SKM-1 treated with dmso at 0.1 percent for 144 hours (cell line): Measurements from ENCODE around the gene COL26A1.
"Not testable (repeated sequence)": the region's sequence is repeated elsewhere in the genome, so short reads cannot be mapped to it uniquely, and the experiment has no call there.

Experiments used
- DNase-seq: peaks from one replicate; lab custom pipeline; 2025; ENCODE audit not compliant: unreplicated experiment; lab: John Stamatoyannopoulos, UW

COL26A1 gene

DNA sequence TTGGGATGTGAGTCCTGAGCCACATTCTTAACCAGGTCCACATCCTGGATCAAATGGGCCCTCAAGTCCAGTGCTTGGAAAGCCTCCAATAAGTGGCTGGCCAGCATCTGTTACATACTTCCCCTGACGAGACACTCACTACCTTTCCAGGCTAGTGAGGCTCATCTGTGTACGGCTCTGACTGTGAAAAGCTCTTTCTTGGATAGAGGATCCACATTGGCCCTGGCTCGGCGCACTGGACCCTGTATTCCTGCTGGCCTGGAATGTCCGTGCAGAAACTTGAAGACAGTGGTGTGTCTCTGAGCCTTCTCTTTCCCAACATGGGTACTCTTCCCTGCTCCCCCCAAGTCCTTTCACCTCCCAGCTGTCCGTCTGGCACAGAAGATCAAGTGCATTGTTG is 230.9 kb downstream of the COL26A1 start:
- DNase-seq, result no peak

DNA sequence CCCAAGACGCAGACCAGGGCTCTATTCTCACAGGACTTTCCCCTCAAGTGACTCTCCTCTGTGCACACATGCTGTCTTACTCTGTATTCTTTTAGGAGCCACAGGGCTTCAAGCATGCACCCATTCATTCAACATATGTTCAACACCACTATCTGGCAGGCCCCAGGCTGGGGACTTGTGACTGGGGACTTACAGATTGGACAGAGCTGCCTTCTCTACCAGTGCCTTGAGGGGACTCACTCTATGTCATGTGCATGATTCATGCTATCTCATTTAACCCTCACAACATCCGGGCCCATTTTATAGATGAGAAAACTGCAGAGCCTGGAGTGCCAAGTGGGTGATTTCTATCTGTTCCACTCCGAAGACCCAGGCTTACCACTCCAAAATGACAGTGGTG is 232.1 kb downstream of the COL26A1 start:
- DNase-seq, result no peak

DNA sequence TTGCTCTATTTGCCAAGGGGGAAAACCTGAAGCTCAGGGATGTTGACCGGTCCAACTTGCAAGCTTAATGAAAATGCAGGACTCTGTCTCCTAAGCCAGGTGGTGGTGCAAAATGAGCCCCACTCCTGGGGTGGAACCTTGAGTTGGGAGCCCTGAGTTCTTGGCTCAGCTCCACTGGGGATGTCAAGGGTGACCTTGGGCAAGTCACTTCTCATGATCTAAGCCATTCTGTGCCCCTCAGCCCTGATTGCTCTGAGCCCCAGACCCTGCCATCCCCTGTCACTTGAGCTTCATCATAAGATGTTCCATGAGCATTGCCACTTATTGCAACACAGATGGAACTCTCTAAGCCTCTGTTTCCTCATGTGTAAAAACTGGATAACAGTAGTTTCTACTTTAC is 232.6 kb downstream of the COL26A1 start:
- DNase-seq, result no peak

DNA sequence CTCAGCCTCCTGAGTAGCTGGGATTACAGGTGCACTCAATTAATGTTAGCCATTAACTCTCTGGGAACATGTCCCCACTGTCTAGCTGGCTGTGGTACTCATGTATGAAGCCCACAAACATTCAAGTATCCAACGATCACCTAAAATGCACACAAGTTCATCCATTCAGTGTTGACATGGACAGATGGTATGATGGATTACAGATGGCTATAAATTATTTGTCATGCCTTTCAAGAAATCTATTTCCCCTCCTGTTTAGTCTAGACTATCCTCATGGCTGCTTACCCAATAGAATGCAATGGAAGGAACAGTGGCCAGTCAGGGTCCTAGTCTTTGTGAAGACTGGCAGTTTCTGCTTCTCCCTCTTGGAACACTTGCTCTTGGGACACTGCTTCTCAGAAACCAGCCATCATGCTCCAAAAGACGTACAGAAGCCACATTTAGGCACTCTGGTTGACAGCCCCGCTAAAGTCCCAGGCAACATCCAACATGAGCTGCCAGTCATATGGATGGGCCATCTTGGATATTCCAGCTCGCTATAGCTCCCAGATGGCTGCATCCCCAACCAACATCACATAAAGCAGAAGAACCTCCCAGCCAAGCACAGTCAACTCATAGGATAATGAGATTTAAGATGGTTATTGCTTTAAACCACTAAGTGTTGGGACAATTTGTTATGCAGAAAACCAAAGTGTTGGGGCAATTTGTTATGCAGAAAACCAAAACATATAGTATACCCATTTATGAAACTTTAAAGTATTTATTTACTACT is 233.3 kb downstream of the COL26A1 start:
- DNase-seq, result no peak

DNA sequence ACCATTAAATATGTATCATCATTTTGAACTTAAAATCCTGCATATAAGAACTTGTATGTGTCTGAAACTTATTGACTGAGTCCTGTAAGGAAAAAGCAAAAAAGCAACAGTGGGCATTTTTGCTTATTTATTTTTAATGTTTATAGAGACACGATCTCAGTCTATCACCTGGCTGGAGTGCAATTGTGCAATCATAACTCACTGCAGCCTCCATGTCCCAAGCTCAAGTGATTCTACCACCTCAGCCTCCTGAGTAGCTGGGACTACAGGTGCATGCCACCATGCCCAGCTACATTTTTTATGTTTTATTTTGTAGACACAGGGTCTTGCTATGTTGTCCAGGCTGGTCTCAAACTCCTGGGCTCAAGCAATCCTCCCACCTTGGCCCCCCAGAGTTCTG is 234.2 kb downstream of the COL26A1 start:
- DNase-seq, result no peak

DNA sequence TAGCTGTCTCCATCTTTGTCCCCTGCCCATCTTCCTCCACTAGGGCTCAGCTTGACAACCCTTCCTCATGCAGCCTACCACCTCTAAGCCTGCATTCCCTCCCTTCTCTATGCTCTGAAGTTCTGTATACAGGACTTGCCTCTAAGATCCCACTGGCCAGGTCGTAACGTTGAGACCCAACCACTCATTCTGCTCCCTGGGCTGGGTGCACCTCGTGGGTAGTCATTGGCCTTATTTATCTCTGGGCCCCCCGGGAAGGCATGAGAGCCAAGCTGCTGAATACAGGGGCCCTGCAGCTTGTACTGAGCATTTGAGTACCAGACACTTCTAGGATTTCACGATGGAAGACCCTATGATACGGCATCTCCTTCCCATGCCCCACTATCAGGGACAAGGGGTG is 235.3 kb downstream of the COL26A1 start:
- no peak for DNase-seq

DNA sequence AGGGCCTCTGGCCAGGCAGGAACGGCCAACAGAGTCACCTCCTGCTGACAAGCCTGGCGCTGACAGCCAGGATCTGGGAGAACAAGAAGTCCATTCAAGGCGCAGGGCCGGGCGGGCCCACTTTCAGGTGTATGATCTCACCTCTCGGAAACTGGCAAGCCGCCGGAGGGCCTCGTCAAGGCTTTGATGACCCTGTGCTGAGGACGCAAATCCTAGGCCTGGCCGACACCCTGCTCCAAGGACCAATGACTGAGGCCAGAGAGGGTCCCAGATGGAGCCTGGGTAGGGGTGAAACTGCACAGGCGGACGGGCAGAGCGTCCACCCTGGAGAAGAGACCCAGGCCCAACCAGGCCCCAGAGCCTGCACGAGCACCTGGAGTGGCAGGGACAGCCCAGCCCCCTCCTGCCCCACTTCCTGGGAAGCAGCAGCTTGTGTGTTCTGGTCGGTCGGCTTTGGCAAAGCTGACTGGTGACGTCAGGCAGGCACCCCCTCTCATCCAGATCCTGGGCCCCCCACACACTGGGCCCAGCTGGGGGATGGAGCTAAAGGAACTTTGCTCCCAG is 235.8 kb downstream of the COL26A1 start:
- DNase-seq, result no peak

DNA sequence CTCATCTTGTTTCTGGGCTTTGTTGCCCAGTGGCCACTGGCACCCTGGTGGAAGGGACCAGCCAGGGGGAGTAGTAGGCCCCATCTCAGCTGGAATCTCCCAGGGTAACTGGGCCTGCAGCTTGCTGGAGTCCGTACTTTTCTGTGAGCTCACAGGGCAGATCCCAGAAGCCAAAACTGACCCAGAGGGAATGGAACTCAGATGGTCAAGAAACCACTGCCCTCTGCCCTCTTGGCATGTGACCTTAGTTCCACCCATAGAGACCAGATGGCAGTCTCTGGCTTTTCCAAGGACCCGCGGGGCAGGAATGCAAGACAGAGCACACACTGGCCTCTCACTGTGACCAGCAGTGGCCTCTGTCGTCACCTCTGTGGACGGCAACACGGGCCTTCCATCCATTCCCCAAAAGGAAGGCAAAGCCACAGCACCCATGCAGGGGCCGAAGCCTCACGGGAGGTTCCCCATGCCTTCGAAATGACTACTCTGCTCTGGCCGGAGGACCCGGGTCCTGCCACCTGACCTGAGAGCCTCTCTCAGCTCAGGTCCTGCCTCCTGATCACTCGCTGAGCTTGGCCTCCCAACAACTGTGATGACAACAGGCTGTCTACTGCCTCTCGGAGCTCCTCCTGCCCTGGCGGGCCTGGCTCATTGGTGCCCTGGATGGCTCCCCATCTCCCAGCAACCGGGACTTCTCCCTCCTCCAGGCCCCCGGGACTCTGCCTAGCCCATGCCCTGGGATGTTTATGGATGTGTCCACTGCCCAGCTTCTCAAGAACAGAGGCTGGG is 236.5 kb downstream of the COL26A1 start:
- DNase-seq, result no peak

DNA sequence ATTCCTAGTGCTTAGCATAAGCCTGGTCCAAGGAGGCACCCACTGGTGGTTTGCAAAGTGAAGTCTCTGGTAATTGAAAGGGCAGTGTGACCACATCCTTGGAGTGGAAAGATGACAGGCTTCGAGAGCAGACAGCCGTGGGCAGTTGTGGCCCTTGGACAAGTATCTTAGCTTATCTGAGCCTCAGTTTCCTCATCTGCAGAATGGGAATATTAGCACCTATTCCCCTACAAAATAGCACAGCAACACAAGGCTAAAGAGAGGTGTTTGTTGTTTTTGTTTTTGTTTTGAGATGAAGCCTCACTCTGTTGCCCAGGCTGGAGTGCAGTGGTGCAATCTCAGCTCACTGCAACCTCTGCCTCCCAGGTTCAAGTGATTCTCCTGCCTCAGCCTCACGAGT is 237.1 kb downstream of the COL26A1 start:
- no peak for DNase-seq

DNA sequence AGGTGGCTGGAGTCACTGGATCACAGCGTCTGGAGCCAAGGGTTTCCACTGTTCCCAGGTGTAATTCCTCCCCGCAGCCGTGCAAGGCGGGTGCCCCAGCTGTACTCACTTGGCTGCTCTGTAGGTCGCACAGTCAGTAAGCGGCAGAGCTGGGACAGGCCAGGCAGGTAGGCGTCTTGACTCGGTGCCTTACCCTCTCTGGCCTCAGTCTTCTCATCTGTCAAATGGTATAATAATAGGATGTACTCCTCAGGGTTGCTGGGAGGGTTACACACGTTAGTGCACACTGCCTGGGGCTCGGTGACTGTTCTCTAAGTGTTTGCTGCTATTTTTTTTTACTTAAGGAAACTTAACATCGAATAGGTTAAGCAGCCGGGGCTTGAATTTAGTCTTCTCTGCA is 239.4 kb downstream of the COL26A1 start:
- no peak for DNase-seq

DNA sequence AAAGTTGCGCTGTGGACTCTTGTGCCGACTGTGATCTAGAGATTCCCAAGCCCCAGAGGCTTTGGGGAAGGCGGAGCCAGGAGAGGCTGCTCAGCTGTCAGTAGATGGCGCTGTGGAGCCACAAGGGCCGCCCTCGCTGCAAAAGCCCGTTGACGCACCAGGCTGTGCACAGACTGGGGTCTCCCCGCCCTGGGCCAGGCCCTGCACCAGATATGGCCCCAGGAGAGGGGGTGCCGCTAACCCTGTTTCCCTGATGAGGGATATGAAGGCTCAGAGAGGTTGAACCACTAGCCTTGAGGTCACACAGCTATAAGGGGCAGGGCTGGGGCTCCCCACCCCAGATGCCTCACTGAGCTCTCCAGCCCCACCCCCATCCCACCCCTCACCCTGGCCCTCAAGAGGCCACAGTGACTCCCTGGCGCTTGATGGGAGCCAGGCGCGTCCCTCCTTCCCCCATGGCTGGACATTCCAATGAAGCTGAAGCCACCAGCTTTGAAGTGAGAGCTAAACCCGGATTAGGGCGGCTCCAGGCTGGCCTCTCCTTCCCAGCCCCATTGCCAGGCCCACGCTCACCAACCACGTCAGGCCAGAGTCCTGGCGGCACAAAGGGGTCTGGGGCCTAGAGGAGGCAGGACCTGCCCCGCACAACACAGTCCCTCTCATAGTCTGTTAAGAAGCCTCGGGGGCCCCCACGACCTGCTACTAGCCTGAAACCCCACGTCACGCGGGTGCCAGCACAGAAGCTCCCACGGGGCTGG is 240.0 kb downstream of the COL26A1 start:
- peak; percentile 51 for DNase-seq

DNA sequence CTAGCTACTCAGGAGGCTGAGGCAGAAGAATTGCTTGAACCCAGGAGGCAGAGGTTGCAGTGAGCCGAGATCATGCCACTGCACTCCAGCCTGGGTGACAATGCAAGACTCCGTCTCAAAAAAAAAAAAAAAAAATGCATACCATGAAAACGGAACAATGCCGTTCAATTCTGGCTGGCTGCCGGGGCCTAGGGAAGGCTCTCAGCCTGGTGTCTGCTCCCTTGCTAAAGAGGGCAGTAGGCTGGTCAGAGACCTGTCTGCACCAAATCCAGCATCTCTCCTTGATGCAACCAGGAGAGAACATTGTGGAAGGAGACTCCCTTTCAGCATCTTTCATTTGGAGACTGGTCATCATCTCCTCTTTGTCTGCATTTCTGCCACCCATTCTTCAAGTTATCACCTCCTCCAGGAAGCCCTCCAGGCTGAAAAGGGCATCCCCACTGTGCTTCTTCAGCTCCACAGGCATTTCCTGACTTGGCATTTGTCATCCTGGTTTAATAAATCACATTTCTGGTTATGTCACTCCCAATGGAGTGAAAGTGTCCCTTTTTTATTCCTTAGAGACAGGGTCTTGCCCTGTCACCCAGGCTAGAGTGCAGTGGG is 241.8 kb downstream of the COL26A1 start:
- DNase-seq, result no peak

DNA sequence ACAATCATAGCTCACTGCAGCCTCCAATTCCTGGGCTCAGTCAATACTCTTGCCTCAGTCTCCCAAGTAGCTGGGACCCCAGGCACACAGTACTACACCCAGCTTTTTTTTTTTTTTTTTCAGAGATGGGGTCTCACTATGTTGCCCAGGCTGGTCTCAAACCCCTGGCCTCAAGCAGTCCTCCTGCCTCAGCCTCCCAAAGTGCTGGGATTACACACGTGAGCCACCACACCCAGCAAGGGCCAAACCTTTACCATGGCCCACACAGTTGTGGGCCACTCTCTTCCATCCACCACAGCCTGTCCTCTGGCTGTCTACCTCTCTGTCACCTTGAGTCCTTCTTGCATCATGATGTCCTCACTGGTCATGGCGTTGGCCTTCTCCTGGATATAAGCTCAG is 242.3 kb downstream of the COL26A1 start:
- DNase-seq, result not testable (repeated sequence)

DNA sequence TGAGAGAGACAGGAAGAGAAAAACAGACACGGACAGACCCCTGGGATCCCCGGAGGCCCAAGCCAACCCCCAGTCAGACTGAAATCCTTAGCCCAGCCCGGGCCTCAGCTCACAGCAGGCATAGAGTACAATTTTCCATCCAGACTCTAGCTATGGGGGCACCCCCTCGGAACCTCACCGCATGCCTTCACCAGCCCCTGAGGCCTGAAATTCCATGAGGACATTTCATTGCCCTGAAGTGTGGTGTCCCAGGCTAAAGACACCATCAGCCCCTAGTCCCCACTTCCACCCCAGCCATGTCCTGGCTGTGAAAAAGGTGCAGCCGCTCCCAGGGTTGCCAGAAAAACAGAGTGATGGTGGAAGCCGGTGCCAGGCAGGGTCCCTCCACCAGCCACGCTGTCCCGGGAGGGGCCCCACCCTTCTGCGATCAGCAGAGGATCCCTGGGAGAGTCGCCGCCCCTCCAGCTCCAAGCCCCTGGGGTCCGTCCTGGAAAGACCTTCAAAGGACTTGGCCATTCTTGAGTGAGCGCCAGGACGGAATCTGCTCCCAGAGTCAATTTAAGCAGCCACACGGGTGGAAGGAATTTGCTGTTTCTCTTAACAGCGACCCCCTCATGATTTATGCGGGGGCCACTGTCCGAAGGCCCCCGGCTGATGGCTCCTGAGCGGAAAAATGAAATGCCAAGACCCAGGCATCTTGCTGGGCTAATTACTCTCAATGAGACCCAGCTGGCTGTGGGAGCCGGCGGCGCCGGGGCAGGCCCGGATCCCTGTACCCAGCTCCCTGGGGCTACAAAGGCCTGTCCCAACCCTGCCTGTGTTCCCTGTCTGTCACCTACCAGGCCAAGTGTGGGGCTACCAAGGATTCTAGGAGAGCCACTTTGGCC is 243.2 kb downstream of the COL26A1 start:
- DNase-seq, result no peak

DNA sequence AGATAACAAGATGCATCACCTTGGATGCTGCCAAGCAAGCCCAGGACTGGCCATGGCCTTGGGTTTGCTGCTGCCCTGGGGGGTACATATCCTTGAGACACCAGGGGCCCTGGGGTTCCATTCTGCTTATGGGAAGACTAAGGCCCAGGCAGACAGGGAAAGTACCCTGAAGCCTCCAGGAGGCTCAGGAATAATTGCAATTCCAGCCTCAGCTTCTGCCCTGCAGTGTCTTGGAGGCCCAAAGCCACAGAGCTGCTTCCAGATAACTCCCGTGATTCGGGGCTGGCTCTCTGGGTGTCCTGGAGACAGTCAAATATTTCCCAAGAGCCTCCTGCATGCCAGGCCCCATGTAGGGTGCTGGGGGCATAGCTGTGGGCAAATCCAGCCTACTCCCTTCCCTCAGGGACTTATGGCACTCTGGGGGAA is 243.8 kb downstream of the COL26A1 start:
- no peak for DNase-seq
